GM18870 (cell line): Measurements from ENCODE around the gene ICA1L.
"Not testable (repeated sequence)": the region's sequence is repeated elsewhere in the genome, so short reads cannot be mapped to it uniquely, and the experiment has no call there.

ENCODE experiments used
- ATAC-seq: cut with Tn5 transposase; IDR thresholded peaks from one replicate; pipeline ENCODE4 v1.9.1; 2021; ENCODE audit warnings: moderate library complexity; ENCODE audit not compliant: unreplicated experiment

ICA1L gene

GRCh38 chr2:202871300-202872141 is at the start of gene ICA1L:
TSS of gene ICA1L (minus strand) at chr2:202871766. CDS start at chr2:202829009, 42,757 bp downstream.
- ATAC-seq = peak; percentile 31

- no peak for ATAC-seq
Observed at GRCh38 chr2:202918860-202919259, 47.3 kb upstream of the ICA1L start.

- ATAC-seq = peak; percentile 38
Observed at GRCh38 chr2:202912342-202913201, 41.0 kb upstream of the ICA1L start.

GRCh38 chr2:202911512-202912341 is 40.2 kb upstream of the ICA1L start, which contains the start of the genes CARF and WDR12:
TSS of gene CARF (plus strand) at chr2:202912275. CDS start at chr2:202941903, 29,628 bp downstream.
TSS of gene WDR12 (minus strand) at chr2:202911673. CDS start at chr2:202911476, 197 bp downstream.
- peak; percentile 75 for ATAC-seq

GRCh38 chr2:202911203-202911511 is 39.6 kb upstream of the ICA1L start:
- ATAC-seq = no peak

- ATAC-seq = no peak
Observed at GRCh38 chr2:202910698-202911097, 39.1 kb upstream of the ICA1L start.

- ATAC-seq = not testable (repeated sequence)
Observed at GRCh38 chr2:202910250-202910649, 38.7 kb upstream of the ICA1L start.

GRCh38 chr2:202909394-202910192 is 38.0 kb upstream of the ICA1L start:
- ATAC-seq = no peak

- no peak for ATAC-seq
Observed at GRCh38 chr2:202908186-202908585, 36.6 kb upstream of the ICA1L start.

- ATAC-seq = not testable (repeated sequence)
Observed at GRCh38 chr2:202905507-202905906, 33.9 kb upstream of the ICA1L start.

GRCh38 chr2:202885190-202885589 is 13.6 kb upstream of the ICA1L start:
- ATAC-seq = no peak

- no peak for ATAC-seq
Observed at GRCh38 chr2:202883987-202884675, 12.6 kb upstream of the ICA1L start.

- no peak for ATAC-seq
Observed at GRCh38 chr2:202881570-202881969, 10.0 kb upstream of the ICA1L start.

GRCh38 chr2:202877699-202878098 is 6.1 kb upstream of the ICA1L start:
- no peak for ATAC-seq

GRCh38 chr2:202870431-202871299 is 901 bp downstream of the ICA1L start:
- ATAC-seq = peak; percentile 54

GRCh38 chr2:202861987-202862386 is 9.6 kb downstream of the ICA1L start:
- no peak for ATAC-seq

- ATAC-seq = no peak
Observed at GRCh38 chr2:202858601-202859000, 13.0 kb downstream of the ICA1L start.

GRCh38 chr2:202849343-202849742 is 22.2 kb downstream of the ICA1L start:
- not testable (repeated sequence) for ATAC-seq
